ENCODE results near the gene TSNAXIP1.

The TSNAXIP1 gene

DNA sequence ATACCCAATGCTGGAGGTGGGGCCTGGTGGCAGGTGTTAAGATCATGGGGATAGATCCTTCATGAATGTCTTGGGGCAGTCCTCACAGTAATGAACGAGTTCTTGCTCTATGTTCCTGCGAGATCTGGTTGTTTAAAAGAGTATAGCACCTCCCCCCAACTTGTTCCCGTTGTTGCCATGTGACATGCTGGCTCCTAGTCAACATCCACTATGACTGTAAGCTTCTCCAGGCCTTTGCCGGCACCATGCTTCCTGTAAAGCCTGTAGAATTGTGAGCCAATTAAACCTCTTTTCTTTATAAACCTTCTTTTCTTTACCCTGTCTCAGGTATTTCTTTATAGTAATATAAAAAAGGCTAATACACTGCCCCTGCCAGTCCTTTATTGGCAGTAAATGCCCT lies 33.6 kb upstream of the TSNAXIP1 start:
- Histone ChIP-seq H2AFZ (ENCODE audit: low read length) (no peak overlapping the region), H3K9me2 (replicated peaks; ENCODE audit: insufficient read depth, low read length) (no peaks in the 10 kb centered on the region), H3K27me3 (replicated peaks; ENCODE audit: insufficient read depth, low read length) (no peaks in the 10 kb centered on the region), H3K4me2 (ENCODE audit: low read depth, low read length) (no peak overlapping the region), H3F3A (ENCODE audit: insufficient read depth, low read length) (no peaks in the 10 kb centered on the region), H3K27ac (ENCODE audit: low read length) (no peak overlapping the region), H4K20me1 (ENCODE audit: insufficient read depth, low read length) (no peaks in the 10 kb centered on the region), H3K36me3 (replicated peaks; ENCODE audit: insufficient read depth, low read length) (no peaks in the 10 kb centered on the region), H3K9ac (ENCODE audit: low read length) (no peak overlapping the region), H3K4me3 (ENCODE audit: low read length) (no peak overlapping the region), H3K79me2 (ENCODE audit: low read length) (peaks cover 21% of the 10 kb centered on the region), H3K9me3 (replicated peaks; ENCODE audit: insufficient read depth, low read length) (no peaks in the 10 kb centered on the region), H3K4me1 (ENCODE audit: low read length) (no peaks in the 10 kb centered on the region)
- TF ChIP-seq EZH2phosphoT487 (IDR thresholded peaks at IDR 0.05; ENCODE audit: low read length) = no peak
- no peak for DNase-seq

DNA sequence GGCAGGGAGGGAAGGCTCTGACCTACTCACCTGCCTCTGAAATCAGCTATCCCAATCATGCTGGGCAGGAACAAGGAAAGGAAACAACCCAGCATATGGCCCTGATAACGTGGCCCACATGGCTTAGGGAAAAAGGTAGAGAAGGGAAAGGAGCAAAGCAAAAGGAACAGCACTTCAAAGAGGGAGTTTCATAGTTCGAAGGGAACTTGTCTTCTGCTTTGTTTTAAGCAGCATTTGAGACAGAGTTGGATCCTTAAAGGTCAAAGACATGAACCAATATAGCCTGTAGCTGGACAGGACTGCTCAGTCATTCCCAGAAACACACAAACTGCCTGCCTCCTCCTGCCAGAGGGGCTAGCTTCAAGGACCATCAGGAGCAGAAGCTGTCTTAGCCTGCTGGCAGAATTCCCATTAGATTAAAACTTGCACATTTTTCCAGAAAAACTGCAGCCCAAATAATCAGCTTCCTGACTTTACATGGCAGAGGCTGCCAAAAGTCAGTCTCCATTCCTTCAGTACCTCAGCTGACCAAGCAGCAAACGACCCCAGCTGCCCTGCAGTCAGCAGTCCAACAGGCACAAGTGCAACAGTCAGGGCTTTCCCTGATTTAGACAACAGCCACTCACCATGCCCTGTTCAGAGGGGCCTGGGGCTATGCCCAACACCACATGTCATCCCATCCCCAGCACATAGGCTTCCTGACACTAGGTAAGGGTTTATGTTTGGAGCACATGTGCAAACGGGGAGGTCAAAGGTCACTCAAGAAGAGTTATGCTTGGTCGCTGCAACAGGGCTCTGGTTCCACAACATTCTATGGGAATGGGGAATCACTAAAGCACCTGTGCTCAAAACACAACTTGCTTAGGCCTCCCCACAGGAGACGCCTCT lies 32.9 kb upstream of the TSNAXIP1 start:
- no peak overlapping the region for H3K27ac ChIP-seq (ENCODE audit: low read length)
- H3K36me3 ChIP-seq (replicated peaks; ENCODE audit: insufficient read depth, low read length) = no peaks in the 10 kb centered on the region
- peaks cover 28% of the 10 kb centered on the region for H3K79me2 ChIP-seq (ENCODE audit: low read length)
- TF ChIP-seq EZH2phosphoT487 (IDR thresholded peaks at IDR 0.05; ENCODE audit: low read length) (no peak), EZH2 (optimal IDR thresholded peaks at IDR 0.05; ENCODE audit: low read depth, low read length) (no peak)
- TF ChIP-seq, protein P1, sequence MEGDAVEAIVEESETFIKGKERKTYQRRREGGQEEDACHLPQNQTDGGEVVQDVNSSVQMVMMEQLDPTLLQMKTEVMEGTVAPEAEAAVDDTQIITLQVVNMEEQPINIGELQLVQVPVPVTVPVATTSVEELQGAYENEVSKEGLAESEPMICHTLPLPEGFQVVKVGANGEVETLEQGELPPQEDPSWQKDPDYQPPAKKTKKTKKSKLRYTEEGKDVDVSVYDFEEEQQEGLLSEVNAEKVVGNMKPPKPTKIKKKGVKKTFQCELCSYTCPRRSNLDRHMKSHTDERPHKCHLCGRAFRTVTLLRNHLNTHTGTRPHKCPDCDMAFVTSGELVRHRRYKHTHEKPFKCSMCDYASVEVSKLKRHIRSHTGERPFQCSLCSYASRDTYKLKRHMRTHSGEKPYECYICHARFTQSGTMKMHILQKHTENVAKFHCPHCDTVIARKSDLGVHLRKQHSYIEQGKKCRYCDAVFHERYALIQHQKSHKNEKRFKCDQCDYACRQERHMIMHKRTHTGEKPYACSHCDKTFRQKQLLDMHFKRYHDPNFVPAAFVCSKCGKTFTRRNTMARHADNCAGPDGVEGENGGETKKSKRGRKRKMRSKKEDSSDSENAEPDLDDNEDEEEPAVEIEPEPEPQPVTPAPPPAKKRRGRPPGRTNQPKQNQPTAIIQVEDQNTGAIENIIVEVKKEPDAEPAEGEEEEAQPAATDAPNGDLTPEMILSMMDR (IDR thresholded peaks at IDR 0.05; ENCODE audit: low read length) = no peak
- H2AFZ ChIP-seq (ENCODE audit: low read length) = no peak overlapping the region
- H3F3A ChIP-seq (ENCODE audit: insufficient read depth, low read length) = no peaks in the 10 kb centered on the region
- H4K20me1 ChIP-seq (ENCODE audit: insufficient read depth, low read length) = no peaks in the 10 kb centered on the region
- H3K4me3 ChIP-seq (ENCODE audit: low read length) = no peak overlapping the region
- no peaks in the 10 kb centered on the region for H3K4me1 ChIP-seq (ENCODE audit: low read length)
- H3K27me3 ChIP-seq (replicated peaks; ENCODE audit: insufficient read depth, low read length) = no peaks in the 10 kb centered on the region
- no peak overlapping the region for H3K9ac ChIP-seq (ENCODE audit: low read length)
- H3K9me3 ChIP-seq (replicated peaks; ENCODE audit: insufficient read depth, low read length) = no peaks in the 10 kb centered on the region
- H3K4me2 ChIP-seq (ENCODE audit: low read depth, low read length) = no peak overlapping the region
- DNase-seq = no peak
- no peaks in the 10 kb centered on the region for H3K9me2 ChIP-seq (replicated peaks; ENCODE audit: insufficient read depth, low read length)

DNA sequence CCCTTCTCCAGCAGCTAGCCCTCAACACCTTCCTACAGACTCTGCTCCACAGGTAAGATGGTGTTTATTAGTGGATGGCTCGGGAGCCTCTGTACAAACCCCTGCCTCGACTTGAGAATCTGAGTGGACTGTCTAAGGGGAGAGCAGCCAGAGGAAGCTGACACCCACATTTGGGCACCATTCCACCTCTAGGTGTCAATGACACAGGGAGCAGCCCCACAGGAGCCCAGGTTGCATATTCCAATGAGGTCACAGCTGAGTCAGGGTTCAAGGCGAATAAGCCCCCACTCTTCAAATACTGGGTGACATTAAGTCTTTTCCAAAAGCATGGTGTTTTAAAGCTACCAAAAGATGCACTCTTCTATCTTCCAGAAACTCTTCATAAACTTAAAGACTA lies 32.2 kb upstream of the TSNAXIP1 start:
- TF ChIP-seq EZH2phosphoT487 (IDR thresholded peaks at IDR 0.05; ENCODE audit: low read length) = no peak
- TF ChIP-seq, protein P1 (IDR thresholded peaks at IDR 0.05; ENCODE audit: low read length) = no peak
- TF ChIP-seq EZH2 (optimal IDR thresholded peaks at IDR 0.05; ENCODE audit: low read depth, low read length) = no peak
- Histone ChIP-seq H3K4me2 (ENCODE audit: low read depth, low read length) (no peak overlapping the region), H3F3A (ENCODE audit: insufficient read depth, low read length) (no peaks in the 10 kb centered on the region), H3K4me3 (ENCODE audit: low read length) (no peak overlapping the region), H4K20me1 (ENCODE audit: insufficient read depth, low read length) (no peaks in the 10 kb centered on the region), H3K9me3 (replicated peaks; ENCODE audit: insufficient read depth, low read length) (no peaks in the 10 kb centered on the region), H3K4me1 (ENCODE audit: low read length) (peaks cover 3% of the 10 kb centered on the region), H3K36me3 (replicated peaks; ENCODE audit: insufficient read depth, low read length) (no peaks in the 10 kb centered on the region), H2AFZ (ENCODE audit: low read length) (no peak overlapping the region), H3K79me2 (ENCODE audit: low read length) (peaks cover 34% of the 10 kb centered on the region), H3K27ac (ENCODE audit: low read length) (no peak overlapping the region), H3K9ac (ENCODE audit: low read length) (no peak overlapping the region), H3K9me2 (replicated peaks; ENCODE audit: insufficient read depth, low read length) (no peaks in the 10 kb centered on the region), H3K27me3 (replicated peaks; ENCODE audit: insufficient read depth, low read length) (no peaks in the 10 kb centered on the region)
- DNase-seq = no peak

DNA sequence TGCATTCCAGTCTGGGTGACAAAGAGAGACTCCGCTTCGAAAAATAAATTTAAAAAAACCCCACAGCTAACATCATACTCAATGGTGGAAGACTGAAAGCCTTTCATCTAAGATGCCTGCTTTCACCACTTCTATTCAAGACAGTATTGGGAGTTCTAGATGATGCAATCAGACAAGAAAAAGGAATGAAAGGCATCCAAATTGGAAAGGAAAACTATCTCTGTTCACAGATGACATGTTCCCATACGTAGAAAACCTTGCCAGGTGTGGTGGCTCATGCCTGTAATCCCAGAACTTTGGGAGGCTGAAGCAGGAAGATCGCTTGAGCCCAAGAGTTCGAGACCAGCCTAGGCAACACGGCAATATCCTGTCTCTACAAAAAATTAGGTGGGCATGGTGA lies 31.4 kb upstream of the TSNAXIP1 start:
- no peaks in the 10 kb centered on the region for H4K20me1 ChIP-seq (ENCODE audit: insufficient read depth, low read length)
- H3K9me2 ChIP-seq (replicated peaks; ENCODE audit: insufficient read depth, low read length) = no peaks in the 10 kb centered on the region
- no peaks in the 10 kb centered on the region for H3F3A ChIP-seq (ENCODE audit: insufficient read depth, low read length)
- no peak overlapping the region for H2AFZ ChIP-seq (ENCODE audit: low read length)
- peaks cover 40% of the 10 kb centered on the region for H3K79me2 ChIP-seq (ENCODE audit: low read length)
- no peak for DNase-seq
- H3K4me3 ChIP-seq (ENCODE audit: low read length) = no peak overlapping the region
- peaks cover 10% of the 10 kb centered on the region for H3K4me1 ChIP-seq (ENCODE audit: low read length)
- H3K36me3 ChIP-seq (replicated peaks; ENCODE audit: insufficient read depth, low read length) = no peaks in the 10 kb centered on the region
- H3K9ac ChIP-seq (ENCODE audit: low read length) = no peak overlapping the region
- no peak for TF ChIP-seq EZH2 (optimal IDR thresholded peaks at IDR 0.05; ENCODE audit: low read depth, low read length)
- no peak for TF ChIP-seq EZH2phosphoT487 (IDR thresholded peaks at IDR 0.05; ENCODE audit: low read length)
- TF ChIP-seq, protein P1 (IDR thresholded peaks at IDR 0.05; ENCODE audit: low read length) = no peak
- no peaks in the 10 kb centered on the region for H3K9me3 ChIP-seq (replicated peaks; ENCODE audit: insufficient read depth, low read length)
- no peak overlapping the region for H3K4me2 ChIP-seq (ENCODE audit: low read depth, low read length)
- H3K27me3 ChIP-seq (replicated peaks; ENCODE audit: insufficient read depth, low read length) = no peaks in the 10 kb centered on the region
- no peak overlapping the region for H3K27ac ChIP-seq (ENCODE audit: low read length)
